Mucosa of descending colon (tissue), 3 donors: Measurements from ENCODE around the gene RPS6KA4. TPM values are rescaled to one million over a fixed set of nuclear protein-coding genes. Genes with fewer than 3 reads are reported as not detected.

Experiments
- ATAC-seq: fragments of 200-7000 bp; cut with Tn5 transposase; one replicate; pipeline ENCODE4 v1.9.1; 2020; ENCODE audit warnings: mild to moderate bottlenecking, moderate library complexity
- DNase-seq, 3 donors: peaks; one replicate each; pipeline ENCODE4 v3.0.0-alpha.2; 2020
- H3K36me3 ChIP-seq: fragments of 200-600 bp; one replicate; pipeline ENCODE4 v1.8.0; 2021; ENCODE audit warnings: low read depth, mild to moderate bottlenecking
- H3K4me1 ChIP-seq: fragments of 200-600 bp; one replicate; pipeline ENCODE4 v1.8.0; 2021; ENCODE audit warnings: low read depth, mild to moderate bottlenecking
- H3K4me3 ChIP-seq: fragments of 200-600 bp; one replicate; pipeline ENCODE4 v1.8.0; 2021; ENCODE audit warnings: mild to moderate bottlenecking
- H3K9me3 ChIP-seq: fragments of 200-600 bp; one replicate; pipeline ENCODE4 v1.8.0; 2021; ENCODE audit warnings: mild to moderate bottlenecking
- intact Hi-C, 2 donors: fragments of 100-400 bp; cut with DNase I in 1 of 2; cut with micrococcal nuclease in 1 of 2; formaldehyde crosslinking; loops; one replicate each; pipeline versions ENCODE4 v1.11.0 to v1.11.1; 2022; cut with DNase I, micrococcal nuclease
- total RNA-seq, 3 donors: library from RNA; stranded (reverse); fragmentation: NEBNext Ultra II Directional in 2 of 3; extraction: Animal tissue kit (Norgen Biotek cat#: 25700) in 2 of 3; gene quantifications; one replicate each; pipeline versions ENCODE4 v1.2.1 to v1.2.4, GENCODE V29; 2021 to 2023
- TF ChIP-seq, protein P1 (sequence below): fragments of 200-600 bp; IDR thresholded peaks from one replicate; pipeline ENCODE4 v1.8.0; 2022; ENCODE audit warnings: antibody characterized with exemption, mild to moderate bottlenecking
- donor health status: DM: no; HTN: no; CAD: no; lungs with moderate emphysema.
- donor health status: DM: no; HTN: no; CAD: no.
- donor health status: DM: no; HTN: yes; CAD: no.

RPS6KA4 gene
- total RNA-seq, 3 donors from 2014 or later, result 33.6 to 39.8 (median 36.5) TPM

- intact Hi-C loops, result no loop called here
- Histone ChIP-seq H3K9me3 (no peaks in the 10 kb centered on the region), H3K36me3 (no peaks in the 10 kb centered on the region), H3K4me1 (no peaks in the 10 kb centered on the region), H3K4me3 (no peak overlapping the region)
- TF ChIP-seq, protein P1, sequence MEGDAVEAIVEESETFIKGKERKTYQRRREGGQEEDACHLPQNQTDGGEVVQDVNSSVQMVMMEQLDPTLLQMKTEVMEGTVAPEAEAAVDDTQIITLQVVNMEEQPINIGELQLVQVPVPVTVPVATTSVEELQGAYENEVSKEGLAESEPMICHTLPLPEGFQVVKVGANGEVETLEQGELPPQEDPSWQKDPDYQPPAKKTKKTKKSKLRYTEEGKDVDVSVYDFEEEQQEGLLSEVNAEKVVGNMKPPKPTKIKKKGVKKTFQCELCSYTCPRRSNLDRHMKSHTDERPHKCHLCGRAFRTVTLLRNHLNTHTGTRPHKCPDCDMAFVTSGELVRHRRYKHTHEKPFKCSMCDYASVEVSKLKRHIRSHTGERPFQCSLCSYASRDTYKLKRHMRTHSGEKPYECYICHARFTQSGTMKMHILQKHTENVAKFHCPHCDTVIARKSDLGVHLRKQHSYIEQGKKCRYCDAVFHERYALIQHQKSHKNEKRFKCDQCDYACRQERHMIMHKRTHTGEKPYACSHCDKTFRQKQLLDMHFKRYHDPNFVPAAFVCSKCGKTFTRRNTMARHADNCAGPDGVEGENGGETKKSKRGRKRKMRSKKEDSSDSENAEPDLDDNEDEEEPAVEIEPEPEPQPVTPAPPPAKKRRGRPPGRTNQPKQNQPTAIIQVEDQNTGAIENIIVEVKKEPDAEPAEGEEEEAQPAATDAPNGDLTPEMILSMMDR, result no peak
- DNase-seq, result peak in 1 of 3 donors; percentile 23
- no peak for ATAC-seq
Observed at GRCh38 chr11:64349025-64349387, 10.0 kb upstream of the RPS6KA4 start.

GRCh38 chr11:64349404-64349803, 9.6 kb upstream of the RPS6KA4 start:
- Histone ChIP-seq H3K36me3 (no peaks in the 10 kb centered on the region), H3K4me1 (no peaks in the 10 kb centered on the region), H3K4me3 (no peak overlapping the region), H3K9me3 (no peaks in the 10 kb centered on the region)
- TF ChIP-seq, protein P1, result no peak
- ATAC-seq (no peak), DNase-seq (peak in 1 of 3 donors; percentile 23)
- intact Hi-C loops, result no loop called here

GRCh38 chr11:64351136-64351631, 7.8 kb upstream of the RPS6KA4 start:
- TF ChIP-seq, protein P1, result no peak
- no peaks in the 10 kb centered on the region for H3K4me1 ChIP-seq
- DNase-seq (peak in 2 of 3 donors; percentile 2 to 25), ATAC-seq (no peak)
- no peaks in the 10 kb centered on the region for H3K36me3 ChIP-seq
- intact Hi-C loops, result no loop called here
- H3K9me3 ChIP-seq, result no peaks in the 10 kb centered on the region
- no peak overlapping the region for H3K4me3 ChIP-seq

DNA sequence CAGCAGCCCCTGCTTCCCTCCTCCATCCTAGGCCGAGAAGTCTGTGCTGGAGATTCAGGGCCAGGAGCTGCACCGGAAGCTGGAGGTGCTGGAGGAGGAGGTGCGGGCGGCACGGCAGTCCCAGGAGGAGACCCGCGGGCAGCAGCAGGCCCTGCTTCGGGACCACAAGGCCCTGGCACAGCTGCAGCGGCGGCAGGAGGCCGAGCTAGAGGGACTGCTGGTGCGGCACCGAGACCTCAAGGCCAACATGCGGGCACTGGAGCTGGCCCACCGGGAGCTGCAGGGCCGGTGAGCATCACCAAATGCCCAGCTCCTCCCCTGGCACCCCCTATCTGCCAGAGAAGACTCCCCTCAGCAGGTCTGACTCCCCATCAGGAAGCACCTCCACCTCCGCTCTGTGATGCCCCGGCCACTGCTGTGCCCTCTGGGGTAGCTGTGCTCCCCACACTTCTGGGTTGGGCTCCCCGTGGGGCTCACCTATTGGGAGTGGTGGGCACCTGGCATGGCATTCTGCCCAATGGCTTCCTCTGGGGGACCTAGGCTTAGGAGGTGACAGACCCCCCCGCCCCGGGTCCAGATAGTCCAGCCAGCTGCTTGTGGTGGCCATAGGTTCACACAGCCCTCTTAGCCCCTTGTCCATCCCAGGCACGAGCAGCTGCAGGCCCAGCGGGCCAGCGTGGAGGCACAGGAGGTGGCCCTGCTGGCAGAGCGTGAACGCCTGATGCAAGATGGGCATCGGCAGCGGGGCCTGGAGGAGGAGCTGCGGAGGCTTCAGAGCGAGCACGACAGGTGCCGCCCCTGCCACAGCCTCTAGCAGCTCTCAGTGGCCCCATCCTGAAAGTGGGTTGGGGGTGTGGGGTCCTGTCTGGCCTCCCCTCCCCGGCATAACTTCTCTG, 6.6 kb upstream of the RPS6KA4 start:
- intact Hi-C loops, result no loop called here
- H3K4me3 ChIP-seq, result no peak overlapping the region
- ATAC-seq, result no peak

GRCh38 chr11:64352995-64353714, 5.8 kb upstream of the RPS6KA4 start:
- peak in 1 of 3 donors; percentile 30 for DNase-seq
- ATAC-seq, result no peak
- intact Hi-C loops, result no loop called here
- TF ChIP-seq, protein P1, result no peak
- Histone ChIP-seq H3K4me3 (no peak overlapping the region), H3K36me3 (no peaks in the 10 kb centered on the region), H3K4me1 (peaks cover 5% of the 10 kb centered on the region), H3K9me3 (no peaks in the 10 kb centered on the region)

More for the DNA sequence above, 6.6 kb upstream of the RPS6KA4 start:
- Histone ChIP-seq H3K9me3 (no peaks in the 10 kb centered on the region), H3K4me1 (no peaks in the 10 kb centered on the region), H3K36me3 (no peaks in the 10 kb centered on the region)
- peak in 2 of 3 donors; percentile 7 to 27 for DNase-seq
- TF ChIP-seq, protein P1, result no peak
